Measurements from ENCODE around the gene MRPL57.
"Not testable (repeated sequence)": the region's sequence is repeated elsewhere in the genome, so short reads cannot be mapped to it uniquely, and the experiment has no call there.

MRPL57 gene

DNA sequence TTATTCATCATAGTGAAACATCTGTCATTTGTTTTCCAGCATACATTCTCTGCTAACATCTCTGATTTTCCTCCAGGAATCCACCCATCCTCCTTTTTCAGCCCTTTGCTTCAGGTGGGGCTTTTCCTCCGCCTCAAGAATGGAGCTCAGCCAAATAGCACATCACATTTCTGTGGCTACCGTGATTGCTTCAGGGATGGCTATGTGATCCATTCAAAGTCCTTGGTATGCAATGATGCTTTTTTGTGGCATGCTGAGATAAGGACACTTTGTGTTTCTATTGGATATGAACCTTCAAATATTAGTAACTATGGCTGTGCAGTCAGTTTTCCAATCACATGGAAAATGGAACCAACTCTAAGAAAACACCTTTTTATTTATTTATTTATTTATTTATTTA, 18.3 kb downstream of the MRPL57 start:
- in situ Hi-C loops (cut with HindIII; ENCODE audit: low sequenced_read_pairs): not testable (repeated sequence)

DNA sequence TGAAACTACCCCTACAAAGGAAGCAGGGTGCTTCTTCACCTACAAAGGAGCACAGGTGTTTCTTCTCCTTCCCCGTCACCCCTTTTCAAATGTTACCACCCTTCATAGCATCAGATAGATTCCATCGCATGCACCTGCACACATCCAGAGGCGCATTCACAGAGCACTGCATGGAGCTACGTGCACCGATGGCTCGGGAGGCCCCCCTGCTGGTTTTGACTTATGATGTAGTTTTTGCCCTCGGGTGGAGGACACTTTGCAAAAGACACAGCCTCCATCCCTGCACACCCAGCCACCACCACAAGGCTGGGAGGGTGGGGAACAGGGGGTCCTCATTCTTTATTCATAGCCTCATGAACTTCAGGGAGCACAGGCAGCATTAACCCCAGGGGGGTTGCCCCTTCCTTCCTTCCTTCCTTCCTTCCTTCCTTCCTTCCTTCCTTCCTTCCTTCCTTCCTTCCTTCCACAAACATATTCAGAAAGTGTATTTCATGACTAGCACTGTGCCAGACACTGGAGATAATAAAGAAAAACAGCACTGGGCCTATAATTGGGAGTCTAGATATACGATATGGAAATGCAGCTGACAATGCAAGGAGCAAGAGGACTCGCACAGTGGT, 21.3 kb downstream of the MRPL57 start:
- in situ Hi-C loops (cut with HindIII; ENCODE audit: low sequenced_read_pairs): not testable (repeated sequence)

DNA sequence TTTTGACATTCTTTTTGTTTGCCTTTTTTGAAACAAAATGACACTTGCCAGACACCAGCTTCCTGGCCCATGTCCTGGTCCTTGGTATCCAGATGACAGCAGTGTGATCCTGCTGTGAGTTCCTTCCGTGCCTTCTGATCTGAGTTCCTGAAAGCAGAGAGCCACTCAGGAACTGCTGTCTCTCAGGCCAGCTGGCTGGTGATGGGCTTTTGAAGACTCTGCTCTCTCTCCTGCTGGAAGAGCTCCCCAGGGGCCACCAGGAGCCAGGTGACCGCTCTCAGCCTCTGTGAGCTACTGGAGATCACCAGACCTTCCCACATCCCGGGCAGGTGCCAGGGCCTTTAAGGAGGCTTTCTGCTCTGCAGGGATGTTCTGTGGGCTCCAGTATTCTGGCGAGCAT, 21.9 kb downstream of the MRPL57 start:
- in situ Hi-C loops (cut with HindIII; ENCODE audit: low sequenced_read_pairs): not testable (repeated sequence)

DNA sequence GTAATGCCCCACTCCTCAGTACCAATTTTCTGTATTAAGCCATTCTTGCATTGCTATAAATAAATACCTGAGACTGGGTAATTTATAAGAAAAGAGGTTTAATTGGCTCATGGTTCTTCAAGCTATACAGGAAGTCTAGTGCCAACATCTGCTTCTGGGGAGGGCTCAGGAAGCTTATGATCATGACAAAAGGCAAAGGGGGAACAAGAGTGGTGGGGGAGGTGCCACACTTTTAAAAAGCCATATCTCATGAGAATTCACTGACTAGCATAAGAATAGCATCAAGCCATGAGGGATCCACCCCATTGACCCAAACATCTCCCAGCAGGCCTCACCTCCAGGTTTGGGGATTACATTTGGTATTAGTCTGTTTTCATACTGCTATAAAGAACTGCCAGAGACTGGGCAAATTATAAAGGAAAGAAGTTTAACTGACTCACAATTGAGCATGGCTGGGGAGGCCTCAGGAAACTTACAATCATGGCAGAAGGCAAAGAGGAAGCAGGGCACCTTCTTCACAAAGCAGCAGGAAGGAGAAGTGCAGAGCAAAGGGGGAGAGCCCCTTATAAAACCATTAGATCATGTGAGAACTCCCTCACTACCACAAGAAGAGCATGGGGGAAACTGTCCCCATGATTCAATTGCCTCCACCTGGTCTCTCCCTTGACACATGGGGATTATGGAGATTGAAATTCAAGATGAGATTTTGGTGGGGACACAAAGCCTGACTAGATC, 25.2 kb downstream of the MRPL57 start:
- in situ Hi-C loops (cut with HindIII; ENCODE audit: low sequenced_read_pairs): not testable (repeated sequence)

DNA sequence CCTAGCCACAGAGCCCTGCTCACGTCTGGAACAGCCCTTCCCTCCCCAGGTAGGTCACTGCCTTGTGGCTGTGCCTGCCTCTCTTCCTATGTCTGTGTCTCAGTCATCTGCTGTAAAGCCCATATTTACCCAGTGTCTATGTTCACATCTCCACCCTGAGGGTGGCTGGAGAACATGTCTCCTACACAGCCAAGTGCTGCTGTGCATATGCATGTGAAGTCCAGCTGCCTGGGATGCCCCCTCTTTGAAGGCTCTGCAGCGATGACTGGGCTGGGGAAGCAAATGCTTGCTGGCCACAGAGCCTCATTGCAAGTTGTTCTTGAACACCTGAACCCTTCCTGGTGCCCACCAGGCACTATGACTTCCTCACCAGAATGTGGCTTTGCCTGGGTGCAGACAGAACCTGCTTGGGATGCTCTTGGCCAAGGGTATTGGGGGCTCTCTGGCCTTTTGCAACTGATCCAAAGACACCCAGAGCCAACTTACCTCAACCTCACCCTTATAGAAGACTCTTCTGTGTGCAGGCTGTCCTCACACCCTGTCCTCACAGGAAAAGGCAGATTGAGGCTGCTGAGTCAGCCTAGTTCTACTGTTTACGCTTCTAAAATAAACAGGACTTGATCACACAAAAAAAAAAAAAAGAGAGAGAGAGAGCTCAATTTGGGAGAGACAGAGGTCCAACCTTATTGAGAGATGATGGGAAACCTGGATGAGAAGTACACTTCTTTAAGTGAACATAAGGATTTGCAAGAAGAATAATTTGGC, 26.5 kb downstream of the MRPL57 start:
- in situ Hi-C loops (cut with HindIII; ENCODE audit: low sequenced_read_pairs): no loop called here

DNA sequence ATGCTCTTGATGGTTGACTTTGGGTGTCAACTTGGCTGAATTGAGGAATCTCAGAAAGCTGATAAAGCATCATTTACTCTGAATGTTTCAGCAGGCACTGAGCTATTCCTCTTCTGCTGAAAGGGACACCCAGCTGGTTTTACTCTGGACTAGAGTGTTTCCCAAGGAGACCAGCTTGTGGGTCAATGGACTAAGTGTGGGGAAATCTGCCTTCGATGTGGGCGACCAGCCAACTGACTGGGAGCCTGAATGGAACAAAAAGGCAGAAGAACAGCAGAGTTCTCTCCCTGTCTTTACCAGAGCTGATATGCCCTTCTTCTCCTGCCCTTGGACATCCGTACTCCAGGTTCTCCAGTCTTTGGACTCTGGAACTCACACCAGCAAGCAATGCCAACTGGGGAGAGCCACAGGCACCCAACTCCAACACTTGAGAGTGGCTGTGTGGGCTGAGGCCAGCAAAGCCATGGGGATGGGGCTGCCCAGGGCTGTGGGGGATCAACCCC, 32.2 kb downstream of the MRPL57 start:
- in situ Hi-C loops (cut with HindIII; ENCODE audit: low sequenced_read_pairs): no loop called here

DNA sequence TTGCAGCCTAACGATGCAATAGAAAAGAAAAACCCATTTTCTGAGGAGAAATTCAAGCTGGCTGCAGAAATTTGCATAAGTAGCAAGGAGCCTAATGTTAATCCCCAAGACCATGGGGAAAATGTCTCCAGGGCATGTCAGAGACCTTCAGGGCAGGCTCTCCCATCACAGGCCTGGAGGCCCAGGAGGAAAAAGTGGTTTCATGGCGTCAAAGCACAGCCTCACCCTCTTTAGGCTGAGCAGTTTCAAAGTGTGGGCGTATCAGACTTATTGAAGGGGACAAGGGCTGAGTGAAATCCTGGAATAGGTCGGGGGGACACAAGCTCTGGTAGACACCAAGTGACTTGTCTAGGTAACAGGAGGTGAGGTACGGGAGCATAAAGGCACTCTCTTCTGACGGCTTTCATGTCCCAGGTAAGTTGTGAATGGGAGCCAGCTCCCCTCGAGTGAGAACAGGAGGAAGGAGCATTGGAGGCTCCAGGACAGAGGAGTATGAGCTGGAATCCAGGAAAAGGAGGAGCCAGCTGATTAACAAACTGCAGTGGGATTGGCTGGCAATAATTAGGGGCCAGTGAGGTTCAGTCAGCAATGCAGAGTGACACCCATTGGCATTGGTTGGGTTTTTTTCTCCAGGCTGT, 35.8 kb downstream of the MRPL57 start:
- in situ Hi-C loops (cut with HindIII; ENCODE audit: low sequenced_read_pairs): no loop called here

DNA sequence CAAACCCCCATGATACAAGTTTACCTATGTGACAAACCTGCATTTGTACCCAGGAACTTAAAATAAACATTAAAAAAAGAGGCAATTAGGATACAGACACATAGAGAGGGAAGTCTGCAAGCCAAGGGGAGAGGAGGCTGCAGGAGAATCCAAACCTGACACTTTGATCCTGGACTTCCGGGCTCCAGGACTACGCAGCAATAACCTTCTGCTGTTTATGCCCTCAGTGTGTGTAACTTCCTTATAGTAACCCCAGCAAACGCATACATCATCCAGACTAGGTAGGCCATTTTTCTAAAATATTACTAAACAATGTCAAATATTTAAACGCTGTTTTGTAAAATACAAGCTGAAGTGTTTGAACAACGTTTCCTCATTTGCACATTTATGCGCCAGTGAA, 39.0 kb downstream of the MRPL57 start:
- in situ Hi-C loops (cut with HindIII; ENCODE audit: low sequenced_read_pairs): not testable (repeated sequence)

DNA sequence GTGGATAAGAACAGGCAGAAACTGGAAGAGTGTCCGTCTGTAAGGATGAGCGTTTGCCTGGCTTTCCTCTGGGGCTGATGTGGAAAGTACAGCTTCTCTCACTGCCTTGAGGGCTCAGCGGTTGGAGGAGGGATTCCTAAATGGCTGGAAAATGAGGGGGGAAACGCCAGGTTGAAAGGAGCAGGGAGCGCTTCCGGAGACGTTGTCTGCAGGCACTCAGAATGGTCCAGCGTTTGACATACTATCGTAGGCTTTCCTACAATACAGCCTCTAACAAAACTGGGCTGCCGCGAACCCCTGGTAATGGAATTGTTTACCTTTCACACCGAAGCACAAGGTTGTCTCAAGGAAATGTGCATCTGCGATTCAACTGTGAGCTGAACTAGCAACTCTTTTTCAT, 39.9 kb downstream of the MRPL57 start:
- in situ Hi-C loops (cut with HindIII; ENCODE audit: low sequenced_read_pairs): no loop called here

DNA sequence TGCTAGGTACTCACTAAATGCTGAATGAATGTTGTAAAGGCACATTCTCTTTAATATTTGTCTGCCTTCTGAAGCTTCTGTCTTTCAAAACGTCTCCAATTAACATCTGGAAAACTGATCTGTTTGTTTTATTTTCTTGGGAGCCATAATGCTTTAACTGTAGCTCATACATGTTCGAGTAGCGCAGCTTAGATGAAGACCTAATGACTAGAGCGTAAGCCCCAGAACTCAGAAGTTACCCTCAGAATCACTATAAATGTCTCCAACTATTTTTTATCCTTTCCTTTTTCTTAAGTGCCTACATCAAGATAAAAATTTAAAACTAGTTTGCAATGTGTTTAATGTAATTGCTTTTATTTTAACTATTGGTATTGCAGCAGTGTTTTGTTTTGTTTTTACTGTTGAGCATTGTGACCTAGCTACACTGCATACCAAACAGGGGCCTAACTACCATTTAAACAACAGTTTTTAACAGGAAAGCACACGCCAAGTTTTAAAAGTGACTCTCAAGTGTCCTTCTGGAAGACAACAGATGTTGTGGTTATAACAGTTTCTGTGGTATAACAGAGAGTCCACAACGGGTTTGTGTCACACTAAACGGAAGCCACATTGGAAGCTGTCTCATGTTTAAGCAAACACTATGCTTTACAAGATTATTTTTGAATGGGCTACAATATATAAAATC, 42.0 kb downstream of the MRPL57 start:
- in situ Hi-C loops (cut with HindIII; ENCODE audit: low sequenced_read_pairs): no loop called here

DNA sequence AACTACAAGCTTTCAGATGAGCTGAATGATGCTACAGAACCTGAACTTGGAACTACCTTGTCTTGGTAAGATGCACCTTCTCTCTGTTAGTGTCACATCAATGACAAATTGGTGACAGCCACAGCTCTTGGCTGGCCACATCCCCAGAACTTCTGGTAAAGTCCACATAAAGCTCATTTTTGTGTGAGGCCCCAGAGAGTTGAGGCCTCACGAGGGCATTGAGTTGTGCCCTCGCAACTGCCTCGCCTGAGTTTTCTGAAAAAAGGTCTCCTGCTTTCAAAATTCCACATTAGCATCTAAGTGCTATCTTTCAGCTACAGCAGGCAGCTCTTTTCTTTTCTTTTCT, 42.6 kb downstream of the MRPL57 start:
- in situ Hi-C loops (cut with HindIII; ENCODE audit: low sequenced_read_pairs): no loop called here

DNA sequence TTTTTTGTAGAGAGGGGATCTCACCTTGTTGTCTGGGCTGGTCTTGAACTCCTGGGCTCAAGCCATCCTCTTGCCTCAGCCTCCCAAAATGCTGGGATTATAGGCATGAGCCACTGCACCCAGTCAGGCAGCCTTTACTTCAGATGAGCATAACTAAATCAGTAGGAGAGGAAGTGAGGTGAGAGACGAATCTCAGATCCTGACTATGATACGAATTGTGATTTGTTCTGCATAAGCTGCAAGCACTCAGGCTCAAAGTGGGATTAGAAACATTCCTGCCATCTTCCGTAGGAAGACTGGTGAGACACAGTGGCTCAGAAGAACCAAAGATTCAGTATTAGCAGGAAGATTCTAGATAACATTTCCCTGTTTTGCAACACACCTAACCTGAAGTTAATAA, 43.3 kb downstream of the MRPL57 start:
- in situ Hi-C loops (cut with HindIII; ENCODE audit: low sequenced_read_pairs): not testable (repeated sequence)

DNA sequence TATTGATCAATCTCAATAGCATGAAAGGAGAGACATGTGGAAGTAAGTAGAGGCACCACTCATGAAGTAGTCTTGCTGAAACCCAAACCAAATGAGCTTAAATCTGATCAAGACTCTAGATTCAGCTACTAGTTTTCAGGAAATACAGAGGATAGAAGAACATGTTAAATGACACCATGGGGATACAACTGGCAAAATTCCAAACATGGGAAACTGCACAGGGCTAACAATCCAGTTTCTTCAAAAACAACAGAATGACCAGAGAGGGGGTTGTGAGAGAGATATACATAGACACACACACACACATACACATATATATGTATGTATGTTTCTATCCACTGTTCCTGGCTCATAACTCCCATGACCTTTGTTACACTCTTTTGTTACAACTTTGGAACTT, 44.8 kb downstream of the MRPL57 start:
- in situ Hi-C loops (cut with HindIII; ENCODE audit: low sequenced_read_pairs): no loop called here

DNA sequence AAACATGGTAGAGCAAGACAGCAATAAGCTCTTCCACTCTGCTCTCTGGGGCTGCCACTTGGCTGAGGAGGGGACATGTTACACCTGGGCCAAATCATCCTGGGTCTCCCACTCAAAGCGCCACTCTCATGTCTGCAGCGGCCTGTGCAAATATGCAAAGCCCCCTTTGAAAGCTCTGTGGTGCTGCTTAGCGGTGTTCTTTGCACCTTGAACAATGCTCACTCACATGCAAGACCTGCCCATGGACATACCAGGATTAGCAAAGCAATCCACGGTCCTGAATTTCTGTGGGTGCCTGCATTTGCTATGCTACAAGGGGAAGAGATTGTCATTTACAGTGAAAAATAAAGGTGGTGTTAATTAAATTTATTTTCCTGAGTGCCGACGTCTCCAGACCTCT, 48.6 kb downstream of the MRPL57 start:
- in situ Hi-C loops (cut with HindIII; ENCODE audit: low sequenced_read_pairs): no loop called here

DNA sequence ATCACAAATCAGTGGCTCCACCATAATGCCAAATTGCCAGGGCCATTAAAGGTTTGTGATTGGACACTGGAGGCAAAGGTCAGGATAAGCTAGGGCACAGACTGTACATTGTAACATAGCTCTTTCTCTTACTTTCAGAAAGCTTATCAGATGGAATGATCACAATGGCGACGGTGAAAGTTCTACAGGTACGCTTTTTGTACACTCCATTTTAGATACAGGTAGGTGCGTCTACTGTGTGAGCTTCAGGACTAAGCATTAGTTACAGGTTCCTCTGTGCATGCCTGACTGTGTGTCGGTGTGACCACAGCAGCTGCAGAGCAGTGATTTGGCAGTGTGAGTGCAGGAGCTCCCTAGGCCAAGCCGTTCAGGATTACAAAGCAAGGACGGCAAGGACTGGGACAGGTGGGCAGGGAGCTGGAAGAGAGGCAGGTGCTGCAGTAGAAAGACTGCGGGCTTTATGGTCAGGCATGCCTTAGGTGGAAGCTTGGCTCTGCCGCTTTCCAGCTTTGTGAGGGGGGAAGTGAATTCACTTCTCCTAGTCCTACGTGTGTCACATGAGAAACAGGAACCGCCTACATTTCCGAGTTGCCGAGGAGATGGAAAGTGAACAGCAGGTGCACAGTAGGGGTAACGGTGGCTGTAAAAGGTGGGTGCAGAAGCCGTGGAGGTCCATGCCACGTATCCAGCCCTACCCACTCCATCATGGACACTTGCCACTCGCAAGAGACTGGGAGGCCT, 49.6 kb downstream of the MRPL57 start:
- in situ Hi-C loops (cut with HindIII; ENCODE audit: low sequenced_read_pairs): no loop called here

DNA sequence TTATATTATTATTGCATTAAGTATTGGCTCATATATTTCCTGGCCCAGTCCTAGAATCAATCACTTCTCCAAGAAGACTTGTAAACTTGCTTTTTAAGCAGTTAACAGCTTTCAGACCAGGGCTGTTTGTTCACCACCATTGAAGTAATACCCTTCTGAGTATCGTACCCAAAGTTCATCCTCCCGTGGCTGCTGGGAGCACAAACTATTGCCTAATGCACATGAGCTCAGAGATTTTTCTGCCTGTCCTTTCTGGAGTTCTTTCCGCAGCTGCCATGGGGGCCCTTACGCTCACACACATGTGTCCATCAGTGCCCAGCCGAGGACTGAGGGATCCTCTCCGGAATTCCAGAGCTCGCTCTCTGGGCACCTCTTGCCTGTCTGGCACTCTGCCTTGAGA, 51.5 kb downstream of the MRPL57 start:
- in situ Hi-C loops (cut with HindIII; ENCODE audit: low sequenced_read_pairs): no loop called here
